ENCODE data around the gene GPR83.

Gene GPR83

DNA sequence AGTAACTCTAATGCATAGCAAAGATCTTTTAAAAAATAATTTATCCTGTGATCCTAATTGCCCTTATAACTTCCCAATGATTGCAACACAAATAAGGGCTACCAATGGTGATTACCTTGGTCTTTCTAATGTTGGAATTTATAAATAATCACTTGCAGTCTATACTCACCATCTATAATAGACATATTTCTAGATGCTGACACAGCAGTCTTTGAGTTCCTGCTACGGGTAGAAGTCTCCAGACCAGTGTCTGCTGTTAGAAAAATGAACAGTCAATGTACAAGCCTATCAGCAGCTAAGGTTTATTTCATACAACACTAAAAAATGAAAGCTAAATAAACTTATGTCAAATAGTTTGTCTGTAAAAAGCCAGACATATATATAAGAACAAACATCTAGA is 44.4 kb upstream of the GPR83 start:
- TF ChIP-seq, protein P1, sequence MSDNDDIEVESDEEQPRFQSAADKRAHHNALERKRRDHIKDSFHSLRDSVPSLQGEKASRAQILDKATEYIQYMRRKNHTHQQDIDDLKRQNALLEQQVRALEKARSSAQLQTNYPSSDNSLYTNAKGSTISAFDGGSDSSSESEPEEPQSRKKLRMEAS (IDR thresholded peaks at IDR 0.05), result no peak
- TF ChIP-seq, protein P2, sequence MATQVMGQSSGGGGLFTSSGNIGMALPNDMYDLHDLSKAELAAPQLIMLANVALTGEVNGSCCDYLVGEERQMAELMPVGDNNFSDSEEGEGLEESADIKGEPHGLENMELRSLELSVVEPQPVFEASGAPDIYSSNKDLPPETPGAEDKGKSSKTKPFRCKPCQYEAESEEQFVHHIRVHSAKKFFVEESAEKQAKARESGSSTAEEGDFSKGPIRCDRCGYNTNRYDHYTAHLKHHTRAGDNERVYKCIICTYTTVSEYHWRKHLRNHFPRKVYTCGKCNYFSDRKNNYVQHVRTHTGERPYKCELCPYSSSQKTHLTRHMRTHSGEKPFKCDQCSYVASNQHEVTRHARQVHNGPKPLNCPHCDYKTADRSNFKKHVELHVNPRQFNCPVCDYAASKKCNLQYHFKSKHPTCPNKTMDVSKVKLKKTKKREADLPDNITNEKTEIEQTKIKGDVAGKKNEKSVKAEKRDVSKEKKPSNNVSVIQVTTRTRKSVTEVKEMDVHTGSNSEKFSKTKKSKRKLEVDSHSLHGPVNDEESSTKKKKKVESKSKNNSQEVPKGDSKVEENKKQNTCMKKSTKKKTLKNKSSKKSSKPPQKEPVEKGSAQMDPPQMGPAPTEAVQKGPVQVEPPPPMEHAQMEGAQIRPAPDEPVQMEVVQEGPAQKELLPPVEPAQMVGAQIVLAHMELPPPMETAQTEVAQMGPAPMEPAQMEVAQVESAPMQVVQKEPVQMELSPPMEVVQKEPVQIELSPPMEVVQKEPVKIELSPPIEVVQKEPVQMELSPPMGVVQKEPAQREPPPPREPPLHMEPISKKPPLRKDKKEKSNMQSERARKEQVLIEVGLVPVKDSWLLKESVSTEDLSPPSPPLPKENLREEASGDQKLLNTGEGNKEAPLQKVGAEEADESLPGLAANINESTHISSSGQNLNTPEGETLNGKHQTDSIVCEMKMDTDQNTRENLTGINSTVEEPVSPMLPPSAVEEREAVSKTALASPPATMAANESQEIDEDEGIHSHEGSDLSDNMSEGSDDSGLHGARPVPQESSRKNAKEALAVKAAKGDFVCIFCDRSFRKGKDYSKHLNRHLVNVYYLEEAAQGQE (IDR thresholded peaks at IDR 0.05; ENCODE audit: low read depth), result no peak
- TF ChIP-seq YY1 (IDR thresholded peaks at IDR 0.05; ENCODE audit: low read depth) (no peak), CEBPB (IDR thresholded peaks at IDR 0.05) (no peak), CREB1 (IDR thresholded peaks at IDR 0.05; ENCODE audit: low read depth) (no peak)
- TF ChIP-seq, protein P3, sequence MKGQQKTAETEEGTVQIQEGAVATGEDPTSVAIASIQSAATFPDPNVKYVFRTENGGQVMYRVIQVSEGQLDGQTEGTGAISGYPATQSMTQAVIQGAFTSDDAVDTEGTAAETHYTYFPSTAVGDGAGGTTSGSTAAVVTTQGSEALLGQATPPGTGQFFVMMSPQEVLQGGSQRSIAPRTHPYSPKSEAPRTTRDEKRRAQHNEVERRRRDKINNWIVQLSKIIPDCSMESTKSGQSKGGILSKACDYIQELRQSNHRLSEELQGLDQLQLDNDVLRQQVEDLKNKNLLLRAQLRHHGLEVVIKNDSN (IDR thresholded peaks at IDR 0.05), result no peak

DNA sequence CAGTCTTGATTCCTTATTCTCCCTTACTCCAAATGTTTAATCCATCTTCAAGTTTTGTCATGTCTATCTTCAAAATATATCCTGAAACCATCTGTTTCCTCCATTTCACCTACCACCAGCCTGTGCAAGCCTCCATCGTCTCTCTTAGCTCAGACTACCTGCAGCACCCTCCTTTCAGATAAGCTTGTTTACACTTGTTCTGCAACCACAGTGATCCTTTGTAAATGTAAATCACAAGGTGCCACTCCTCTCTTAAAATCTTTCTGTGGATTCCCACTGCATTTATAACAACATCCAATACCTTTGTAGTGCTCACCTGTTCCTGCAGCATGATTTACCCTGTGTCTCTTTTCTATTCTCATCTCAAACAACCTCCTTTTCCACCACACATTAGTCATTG is 31.8 kb upstream of the GPR83 start:
- TF ChIP-seq ZBTB7A (IDR thresholded peaks at IDR 0.05; ENCODE audit: low read depth) (no peak), FOXM1 (IDR thresholded peaks at IDR 0.05; ENCODE audit: borderline replicate concordance, low read depth) (no peak), TCF12 (IDR thresholded peaks at IDR 0.05; ENCODE audit: low read depth) (no peak), CREB1 (IDR thresholded peaks at IDR 0.05; ENCODE audit: low read depth) (no peak), YY1 (IDR thresholded peaks at IDR 0.05; ENCODE audit: low read depth) (no peak), CEBPB (IDR thresholded peaks at IDR 0.05) (no peak), NFIC (IDR thresholded peaks at IDR 0.05) (no peak), EGR1 (IDR thresholded peaks at IDR 0.05) (no peak), TAF1 (IDR thresholded peaks at IDR 0.05; ENCODE audit: low read depth) (no peak), TEAD4 (IDR thresholded peaks at IDR 0.05) (no peak)
- TF ChIP-seq, protein P1 (IDR thresholded peaks at IDR 0.05), result no peak
- TF ChIP-seq, protein P2 (IDR thresholded peaks at IDR 0.05; ENCODE audit: low read depth), result no peak
- TF ChIP-seq, protein P3 (IDR thresholded peaks at IDR 0.05), result no peak

DNA sequence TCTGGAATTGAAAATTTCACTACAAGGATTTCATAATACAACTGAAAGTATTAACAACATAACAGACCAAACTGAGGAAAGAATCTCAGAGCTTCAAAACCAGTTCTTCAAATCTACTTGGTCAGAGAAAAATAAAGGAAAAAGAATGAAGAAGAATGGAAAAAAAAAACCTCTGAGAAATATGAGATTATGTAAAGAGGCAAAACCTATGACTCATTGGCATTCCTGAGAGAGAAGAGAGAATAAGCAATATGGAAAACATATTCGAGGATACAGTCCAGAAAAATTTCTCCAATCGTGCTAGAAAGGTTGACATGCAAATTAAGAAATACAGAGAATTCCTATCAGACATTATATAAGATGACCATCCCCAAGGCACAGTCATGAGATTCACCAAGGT is 23.4 kb upstream of the GPR83 start:
- TF ChIP-seq NFIC (IDR thresholded peaks at IDR 0.05) (no peak), EP300 (IDR thresholded peaks at IDR 0.05; ENCODE audit: borderline replicate concordance) (no peak), YY1 (IDR thresholded peaks at IDR 0.05; ENCODE audit: low read depth) (no peak), EGR1 (IDR thresholded peaks at IDR 0.05) (no peak), CEBPB (IDR thresholded peaks at IDR 0.05) (no peak), TEAD4 (IDR thresholded peaks at IDR 0.05) (peak; percentile 27; the same call in 1 of the 2 replicates), TAF1 (IDR thresholded peaks at IDR 0.05; ENCODE audit: low read depth) (no peak)
- TF ChIP-seq, protein P1 (IDR thresholded peaks at IDR 0.05), result no peak

DNA sequence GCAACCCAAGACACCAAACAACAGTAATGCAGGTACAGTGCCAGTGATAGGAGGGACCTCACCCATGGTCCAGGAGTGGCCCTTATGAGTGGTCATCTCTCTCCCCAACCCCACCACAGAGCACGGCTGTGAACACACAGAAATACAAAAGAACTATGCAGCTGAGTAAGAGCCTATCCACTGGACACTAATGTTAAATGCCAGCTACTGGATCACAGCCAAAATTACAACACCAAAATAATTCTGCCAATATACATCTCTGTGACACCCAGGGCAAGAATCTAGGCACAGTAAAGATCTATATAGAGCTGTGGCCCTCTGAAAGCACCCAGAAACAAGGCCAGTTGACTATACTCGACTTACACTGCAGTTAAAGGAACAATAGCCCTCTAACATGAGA is 22.8 kb upstream of the GPR83 start:
- TF ChIP-seq ZBTB7A (IDR thresholded peaks at IDR 0.05; ENCODE audit: low read depth), result no peak
- TF ChIP-seq TEAD4 (IDR thresholded peaks at IDR 0.05), result 0 out of 2 replicates have a peak, but pooled peaks have one; percentile 35
- no peak for TF ChIP-seq RAD21 (IDR thresholded peaks at IDR 0.05; ENCODE audit: low read depth)
- peak; percentile 65 for TF ChIP-seq NFIC (IDR thresholded peaks at IDR 0.05)

DNA sequence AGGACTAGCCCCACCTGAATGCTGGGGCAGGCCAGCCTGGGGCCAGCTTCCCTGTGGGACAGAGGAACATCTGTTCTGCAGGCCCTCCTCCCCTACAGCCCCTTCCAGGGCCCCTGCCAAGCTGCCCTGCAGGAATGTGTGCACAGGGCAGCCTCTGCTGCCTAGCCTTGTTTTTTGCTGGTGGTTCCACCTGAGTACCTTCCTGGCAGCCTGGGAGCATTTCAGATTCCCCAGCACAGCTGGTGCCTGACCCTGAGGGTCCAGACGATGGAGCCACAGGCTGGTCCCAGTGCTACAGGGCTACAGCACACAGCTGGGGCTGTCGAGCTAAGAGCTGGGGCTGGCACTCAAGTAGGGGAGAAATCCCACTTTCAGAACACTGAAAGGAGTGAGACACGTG is 22.3 kb upstream of the GPR83 start:
- TF ChIP-seq TEAD4 (IDR thresholded peaks at IDR 0.05), result peak; percentile 95
- TF ChIP-seq YY1 (IDR thresholded peaks at IDR 0.05; ENCODE audit: low read depth), result peak; percentile 37; the same call in 1 of the 2 replicates
- TF ChIP-seq, protein P3 (IDR thresholded peaks at IDR 0.05), result no peak
- no peak for TF ChIP-seq ZBTB7A (IDR thresholded peaks at IDR 0.05; ENCODE audit: low read depth)
- TF ChIP-seq, protein P2 (IDR thresholded peaks at IDR 0.05; ENCODE audit: low read depth), result no peak
- TF ChIP-seq EP300 (IDR thresholded peaks at IDR 0.05; ENCODE audit: borderline replicate concordance), result peak; percentile 74
- no peak for TF ChIP-seq TAF1 (IDR thresholded peaks at IDR 0.05; ENCODE audit: low read depth)
- no peak for TF ChIP-seq EGR1 (IDR thresholded peaks at IDR 0.05)
- peak; percentile 79 for TF ChIP-seq NFIC (IDR thresholded peaks at IDR 0.05)
- TF ChIP-seq, protein P1 (IDR thresholded peaks at IDR 0.05), result 0 out of 2 replicates have a peak, but pooled peaks have one; percentile 59
- no peak for TF ChIP-seq CEBPB (IDR thresholded peaks at IDR 0.05)
- no peak for TF ChIP-seq CREB1 (IDR thresholded peaks at IDR 0.05; ENCODE audit: low read depth)
- TF ChIP-seq FOXM1 (IDR thresholded peaks at IDR 0.05; ENCODE audit: borderline replicate concordance, low read depth), result no peak
- peak; percentile 94 for TF ChIP-seq TCF12 (IDR thresholded peaks at IDR 0.05; ENCODE audit: low read depth)
- peak; percentile 30; the same call in 1 of the 2 replicates for TF ChIP-seq RAD21 (IDR thresholded peaks at IDR 0.05; ENCODE audit: low read depth)
